ENCODE results near the gene OPALIN.
"Not testable (repeated sequence)": the region's sequence is repeated elsewhere in the genome, so short reads cannot be mapped to it uniquely, and the experiment has no call there.

Gene OPALIN

GRCh38 chr10:96311180-96311715, 47.6 kb downstream of the OPALIN start:
- DNase-seq (ENCODE audit: insufficient read length) (no peak), FAIRE-seq (no peak)
- TF ChIP-seq POLR2AphosphoS5 (IDR thresholded peaks at IDR 0.05; ENCODE audit: low read depth, low read length), result no peak

- DNase-seq (ENCODE audit: insufficient read length) (no peak), FAIRE-seq (no peak)
- TF ChIP-seq TAF1 (IDR thresholded peaks at IDR 0.05; ENCODE audit: borderline replicate concordance, low read depth, low read length), result no peak
- TF ChIP-seq POLR2A (IDR thresholded peaks at IDR 0.05; ENCODE audit: low read depth, low read length), result no peak
- TF ChIP-seq POLR2AphosphoS5 (IDR thresholded peaks at IDR 0.05; ENCODE audit: low read depth, low read length), result no peak
Measured at GRCh38 chr10:96310321-96310669, 48.5 kb downstream of the OPALIN start.

- no peak for DNase-seq (ENCODE audit: insufficient read length)
- TF ChIP-seq TAF1 (IDR thresholded peaks at IDR 0.05; ENCODE audit: borderline replicate concordance, low read depth, low read length), result no peak
- TF ChIP-seq POLR2AphosphoS5 (IDR thresholded peaks at IDR 0.05; ENCODE audit: low read depth, low read length), result no peak
- TF ChIP-seq POLR2A (IDR thresholded peaks at IDR 0.05; ENCODE audit: low read depth, low read length), result no peak
- no peak for FAIRE-seq
Measured at GRCh38 chr10:96309628-96310320, 49.0 kb downstream of the OPALIN start.

- FAIRE-seq, result not testable (repeated sequence)
Measured at GRCh38 chr10:96308854-96309253, 49.9 kb downstream of the OPALIN start.

GRCh38 chr10:96306516-96306915, 52.3 kb downstream of the OPALIN start:
- no peak for FAIRE-seq
- TF ChIP-seq TAF1 (IDR thresholded peaks at IDR 0.05; ENCODE audit: borderline replicate concordance, low read depth, low read length) (no peak), POLR2AphosphoS5 (IDR thresholded peaks at IDR 0.05; ENCODE audit: low read depth, low read length) (no peak), POLR2A (IDR thresholded peaks at IDR 0.05; ENCODE audit: low read depth, low read length) (no peak)
- DNase-seq (ENCODE audit: insufficient read length), result no peak

More at GRCh38 chr10:96308854-96309253, 49.9 kb downstream of the OPALIN start:
- not testable (repeated sequence) for DNase-seq (ENCODE audit: insufficient read length)

- no peak for DNase-seq (ENCODE audit: insufficient read length)
- no peak for FAIRE-seq
- TF ChIP-seq TAF1 (IDR thresholded peaks at IDR 0.05; ENCODE audit: borderline replicate concordance, low read depth, low read length) (no peak), POLR2A (IDR thresholded peaks at IDR 0.05; ENCODE audit: low read depth, low read length) (no peak), POLR2AphosphoS5 (IDR thresholded peaks at IDR 0.05; ENCODE audit: low read depth, low read length) (no peak)
Measured at GRCh38 chr10:96305019-96305418, 53.8 kb downstream of the OPALIN start.

- FAIRE-seq (no peak), DNase-seq (ENCODE audit: insufficient read length) (no peak)
- TF ChIP-seq POLR2AphosphoS5 (IDR thresholded peaks at IDR 0.05; ENCODE audit: low read depth, low read length) (no peak), TAF1 (IDR thresholded peaks at IDR 0.05; ENCODE audit: borderline replicate concordance, low read depth, low read length) (no peak), POLR2A (IDR thresholded peaks at IDR 0.05; ENCODE audit: low read depth, low read length) (no peak)
Measured at GRCh38 chr10:96304230-96304629, 54.6 kb downstream of the OPALIN start, which contains the start of gene DNTT. DNTT (plus strand) TSS chr10:96304434; CDS start chr10:96304498, 64 bp downstream.

- no peak for TF ChIP-seq TAF1 (IDR thresholded peaks at IDR 0.05; ENCODE audit: borderline replicate concordance, low read depth, low read length)
- TF ChIP-seq POLR2A (IDR thresholded peaks at IDR 0.05; ENCODE audit: low read depth, low read length), result no peak
- no peak for TF ChIP-seq POLR2AphosphoS5 (IDR thresholded peaks at IDR 0.05; ENCODE audit: low read depth, low read length)
- FAIRE-seq (no peak), DNase-seq (ENCODE audit: insufficient read length) (no peak)
Measured at GRCh38 chr10:96301616-96302015, 57.2 kb downstream of the OPALIN start.

GRCh38 chr10:96299383-96299782, 59.4 kb downstream of the OPALIN start:
- no peak for DNase-seq (ENCODE audit: insufficient read length)
- TF ChIP-seq TAF1 (IDR thresholded peaks at IDR 0.05; ENCODE audit: borderline replicate concordance, low read depth, low read length) (no peak), POLR2A (IDR thresholded peaks at IDR 0.05; ENCODE audit: low read depth, low read length) (no peak), POLR2AphosphoS5 (IDR thresholded peaks at IDR 0.05; ENCODE audit: low read depth, low read length) (no peak)
- no peak for FAIRE-seq

- no peak for DNase-seq (ENCODE audit: insufficient read length)
- FAIRE-seq, result peak; percentile 66
- TF ChIP-seq TAF1 (IDR thresholded peaks at IDR 0.05; ENCODE audit: borderline replicate concordance, low read depth, low read length) (no peak), POLR2AphosphoS5 (IDR thresholded peaks at IDR 0.05; ENCODE audit: low read depth, low read length) (no peak), POLR2A (IDR thresholded peaks at IDR 0.05; ENCODE audit: low read depth, low read length) (no peak)
Measured at GRCh38 chr10:96298362-96298761, 60.4 kb downstream of the OPALIN start.

- TF ChIP-seq POLR2AphosphoS5 (IDR thresholded peaks at IDR 0.05; ENCODE audit: low read depth, low read length), result no peak
- no peak for TF ChIP-seq POLR2A (IDR thresholded peaks at IDR 0.05; ENCODE audit: low read depth, low read length)
- TF ChIP-seq TAF1 (IDR thresholded peaks at IDR 0.05; ENCODE audit: borderline replicate concordance, low read depth, low read length), result no peak
- FAIRE-seq (no peak), DNase-seq (ENCODE audit: insufficient read length) (no peak)
Measured at GRCh38 chr10:96297486-96297885, 61.3 kb downstream of the OPALIN start.

- TF ChIP-seq POLR2A (IDR thresholded peaks at IDR 0.05; ENCODE audit: low read depth, low read length) (no peak), POLR2AphosphoS5 (IDR thresholded peaks at IDR 0.05; ENCODE audit: low read depth, low read length) (no peak), TAF1 (IDR thresholded peaks at IDR 0.05; ENCODE audit: borderline replicate concordance, low read depth, low read length) (no peak)
Measured at GRCh38 chr10:96295475-96295874, 63.3 kb downstream of the OPALIN start.

More at GRCh38 chr10:96295475-96295874, 63.3 kb downstream of the OPALIN start:
- no peak for DNase-seq (ENCODE audit: insufficient read length)
- peak; percentile 70 for FAIRE-seq

All from GM12892 (cell line).